DMS 273 (cell line): ENCODE measurements around the gene ZNF197.
A peak's percentile ranks its signal among the peaks of the same experiment; 100 is the strongest.
"Not testable (repeated sequence)": the region's sequence is repeated elsewhere in the genome, so short reads cannot be mapped to it uniquely, and the experiment has no call there.

Experiments used
- DNase-seq: peaks from one replicate; lab custom pipeline; 2025; ENCODE audit not compliant: unreplicated experiment; lab: John Stamatoyannopoulos, UW

Gene ZNF197

GRCh38 chr3:44661189-44661588 lies 36.4 kb downstream of the ZNF197 start:
- no peak for DNase-seq

GRCh38 chr3:44665173-44665572 lies 40.3 kb downstream of the ZNF197 start:
- DNase-seq, result no peak

- DNase-seq, result no peak
These were observed 41.5 kb downstream of the ZNF197 start for GRCh38 chr3:44666346-44666745.

GRCh38 chr3:44669760-44670159 lies 44.9 kb downstream of the ZNF197 start:
- no peak for DNase-seq

- not testable (repeated sequence) for DNase-seq
These were observed 48.6 kb downstream of the ZNF197 start for GRCh38 chr3:44673466-44673865.

GRCh38 chr3:44674211-44674610 lies 49.4 kb downstream of the ZNF197 start:
- no peak for DNase-seq

- no peak for DNase-seq
These were observed 53.8 kb downstream of the ZNF197 start for GRCh38 chr3:44678480-44679116.

GRCh38 chr3:44680921-44681455 lies 56.2 kb downstream of the ZNF197 start:
- DNase-seq, result no peak

GRCh38 chr3:44682182-44682896 lies 57.5 kb downstream of the ZNF197 start:
- no peak for DNase-seq

GRCh38 chr3:44685128-44685800 lies 60.4 kb downstream of the ZNF197 start:
- DNase-seq, result peak; percentile 91

GRCh38 chr3:44687898-44688297 lies 63.1 kb downstream of the ZNF197 start:
- DNase-seq, result no peak
